Measurements from ENCODE around the gene AZU1.
"Not testable (repeated sequence)": the region's sequence is repeated elsewhere in the genome, so short reads cannot be mapped to it uniquely, and the experiment has no call there.

Gene AZU1

DNA sequence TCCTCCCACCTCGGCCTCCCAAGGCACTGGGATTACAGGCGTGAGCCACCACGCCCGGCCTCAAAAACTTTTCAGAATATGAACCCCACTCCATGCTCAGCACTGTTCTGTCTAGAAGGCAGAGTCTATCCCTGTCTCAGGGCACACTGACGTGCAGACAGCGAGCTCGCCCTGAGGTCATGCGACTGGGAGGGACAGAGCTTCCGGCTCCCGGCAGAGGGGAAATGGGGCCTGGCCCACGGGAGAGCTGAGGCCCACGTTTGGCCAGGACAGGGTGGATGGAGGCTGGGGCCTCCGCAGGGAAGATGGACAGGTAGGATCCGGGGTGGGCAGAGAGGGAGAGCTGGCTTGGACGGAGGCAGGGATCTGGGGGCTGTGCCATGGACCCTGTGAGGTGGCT, 2.8 kb upstream of the AZU1 start:
- no peak overlapping the region for H3K4me3 ChIP-seq (ENCODE audit: low read depth, low read length)

DNA sequence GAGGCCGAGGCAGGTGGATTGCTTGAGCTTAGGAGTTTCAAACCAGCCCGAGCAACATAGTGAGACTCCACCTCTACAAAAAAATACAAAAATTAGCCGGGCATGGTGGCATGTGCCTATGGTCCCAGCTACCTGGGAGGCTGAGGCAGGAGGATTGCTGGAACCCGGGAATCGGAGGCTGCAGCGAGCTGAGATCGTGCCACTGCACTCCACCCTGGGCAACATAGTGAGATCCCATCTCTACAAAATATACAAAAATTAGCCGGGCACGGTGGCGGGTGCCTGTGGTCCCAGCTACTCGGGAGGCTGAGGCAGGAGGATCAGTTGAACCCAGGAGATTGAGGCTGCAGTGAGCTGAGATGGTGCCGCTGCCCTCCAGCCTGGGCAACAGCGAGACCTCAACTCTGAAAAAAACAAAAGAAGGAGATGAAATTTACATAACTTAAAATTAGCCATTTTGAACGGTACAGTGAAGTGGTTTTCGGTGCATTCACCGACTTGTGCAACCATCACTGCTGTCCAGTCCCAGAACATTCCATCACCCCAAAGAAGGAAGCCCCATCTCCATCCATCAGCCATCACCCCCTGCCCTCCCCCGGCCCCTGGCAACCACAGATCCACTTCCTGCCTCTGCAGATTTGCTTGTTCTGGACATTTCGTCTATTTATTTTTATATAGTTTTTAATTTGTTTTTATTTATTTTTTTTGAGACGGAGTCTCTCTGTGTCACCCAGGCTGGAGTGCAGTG, 1.6 kb upstream of the AZU1 start:
- no peak overlapping the region for H3K4me3 ChIP-seq (ENCODE audit: low read depth, low read length)

DNA sequence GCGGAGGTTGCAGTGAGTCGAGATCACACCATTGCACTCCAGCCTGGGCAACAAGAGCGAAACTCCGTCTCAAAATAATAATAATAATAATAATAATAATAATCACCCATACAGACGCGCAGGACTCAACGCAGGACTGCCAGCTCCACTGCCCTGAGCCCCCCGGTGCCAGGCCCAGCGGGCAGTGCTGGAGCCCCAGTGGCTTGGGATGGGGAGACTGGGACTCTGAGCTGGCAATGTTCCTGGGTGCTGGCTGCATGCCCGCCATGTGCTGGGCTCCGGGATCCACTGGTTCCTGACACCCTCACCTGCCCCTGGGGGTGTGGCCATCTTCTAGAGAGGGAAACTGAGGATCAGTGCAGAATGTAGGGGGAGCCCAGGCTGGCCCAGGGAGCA, 325 bp upstream of the AZU1 start:
- no peak overlapping the region for H3K4me3 ChIP-seq (ENCODE audit: low read depth, low read length)

DNA sequence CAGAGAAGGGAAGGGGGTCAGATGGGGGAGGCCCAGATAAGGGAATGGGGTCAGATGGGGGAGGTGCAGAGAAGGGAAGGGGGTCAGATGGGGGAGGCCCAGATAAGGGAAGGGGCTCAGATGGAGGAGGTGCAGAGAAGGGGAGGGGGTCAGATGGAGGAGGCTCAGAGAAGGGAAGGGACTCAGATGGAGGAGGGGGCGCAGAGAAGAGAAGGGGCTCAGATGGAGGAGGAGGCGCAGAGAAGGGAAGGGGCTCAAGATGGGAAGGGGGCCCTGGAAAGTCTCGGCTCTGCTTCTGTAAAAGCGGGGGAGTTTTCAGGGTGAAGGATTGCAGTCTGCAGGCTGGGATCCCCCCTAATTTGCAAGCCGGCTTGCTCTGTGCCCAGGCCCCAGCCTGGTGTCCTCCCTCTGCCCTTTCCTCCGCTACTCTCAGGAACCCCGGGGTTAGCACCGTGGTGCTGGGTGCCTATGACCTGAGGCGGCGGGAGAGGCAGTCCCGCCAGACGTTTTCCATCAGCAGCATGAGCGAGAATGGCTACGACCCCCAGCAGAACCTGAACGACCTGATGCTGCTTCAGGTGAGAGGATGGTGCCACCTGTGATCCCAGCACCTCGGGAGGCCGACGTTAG, 1.6 kb downstream of the AZU1 start:
- H3K4me3 ChIP-seq (ENCODE audit: low read depth, low read length) = no peak overlapping the region

DNA sequence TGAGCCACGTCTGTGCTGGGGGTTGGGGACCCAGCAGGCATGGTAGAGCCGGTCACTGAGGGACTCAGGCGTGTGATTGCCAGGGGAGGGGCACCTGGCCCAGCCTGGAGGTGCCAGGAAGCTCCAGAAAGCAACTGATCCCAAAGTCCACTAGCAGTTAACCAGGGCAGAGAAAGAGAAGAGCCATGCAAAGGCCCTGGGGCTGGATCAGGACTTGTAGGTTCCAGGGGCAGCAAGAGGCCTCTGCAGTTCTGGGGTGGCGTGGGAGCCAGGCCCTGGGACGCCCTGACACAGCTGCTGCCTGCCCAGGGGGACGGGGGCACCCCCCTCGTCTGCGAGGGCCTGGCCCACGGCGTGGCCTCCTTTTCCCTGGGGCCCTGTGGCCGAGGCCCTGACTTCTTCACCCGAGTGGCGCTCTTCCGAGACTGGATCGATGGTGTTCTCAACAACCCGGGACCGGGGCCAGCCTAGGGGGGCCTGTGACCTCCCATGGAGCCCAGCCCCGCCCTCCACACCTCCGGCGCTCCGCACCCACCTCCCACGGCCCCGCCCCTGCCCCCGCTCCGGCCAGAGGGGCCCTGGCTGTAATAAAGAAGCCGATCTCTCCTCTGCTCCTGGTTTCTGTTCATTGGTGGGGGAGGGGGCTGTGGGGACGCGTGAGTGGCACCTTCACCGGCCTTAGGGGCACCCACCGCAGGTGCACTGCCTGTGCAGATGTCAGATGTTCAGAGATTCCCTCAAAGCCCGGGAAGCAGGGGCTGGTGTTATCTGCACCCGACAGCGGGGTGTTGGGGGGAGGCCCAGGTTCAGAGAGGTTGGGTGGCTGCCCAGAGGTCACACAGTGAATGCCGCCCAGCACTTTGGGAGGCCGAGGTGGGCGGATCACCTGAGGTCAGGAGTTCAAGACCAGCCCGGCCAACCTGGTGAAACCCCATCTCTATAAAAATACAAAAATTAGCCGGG, 4.1 kb downstream of the AZU1 start:
- H3K4me3 ChIP-seq (ENCODE audit: low read depth, low read length) = no peak overlapping the region

DNA sequence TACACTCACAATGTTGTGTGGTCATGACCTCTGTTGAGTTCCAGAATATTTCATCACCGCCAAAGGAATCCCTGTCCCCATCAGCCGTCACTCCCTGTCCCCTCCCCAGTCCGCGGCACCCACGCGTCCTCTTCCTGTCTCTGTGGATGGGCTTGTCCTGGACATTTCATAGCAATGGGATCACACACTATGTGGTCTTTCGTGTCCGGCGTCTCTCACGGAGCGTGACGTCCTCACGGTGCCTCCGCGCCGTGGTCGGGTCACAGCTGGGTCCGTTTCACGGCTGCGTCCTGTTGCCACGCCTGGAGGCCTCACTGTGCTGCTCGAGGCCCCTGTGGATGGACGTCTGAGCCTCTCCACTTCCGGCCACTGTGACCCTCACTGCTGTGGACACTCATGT, 6.6 kb downstream of the AZU1 start:
- no peak overlapping the region for H3K4me3 ChIP-seq (ENCODE audit: low read depth, low read length)

DNA sequence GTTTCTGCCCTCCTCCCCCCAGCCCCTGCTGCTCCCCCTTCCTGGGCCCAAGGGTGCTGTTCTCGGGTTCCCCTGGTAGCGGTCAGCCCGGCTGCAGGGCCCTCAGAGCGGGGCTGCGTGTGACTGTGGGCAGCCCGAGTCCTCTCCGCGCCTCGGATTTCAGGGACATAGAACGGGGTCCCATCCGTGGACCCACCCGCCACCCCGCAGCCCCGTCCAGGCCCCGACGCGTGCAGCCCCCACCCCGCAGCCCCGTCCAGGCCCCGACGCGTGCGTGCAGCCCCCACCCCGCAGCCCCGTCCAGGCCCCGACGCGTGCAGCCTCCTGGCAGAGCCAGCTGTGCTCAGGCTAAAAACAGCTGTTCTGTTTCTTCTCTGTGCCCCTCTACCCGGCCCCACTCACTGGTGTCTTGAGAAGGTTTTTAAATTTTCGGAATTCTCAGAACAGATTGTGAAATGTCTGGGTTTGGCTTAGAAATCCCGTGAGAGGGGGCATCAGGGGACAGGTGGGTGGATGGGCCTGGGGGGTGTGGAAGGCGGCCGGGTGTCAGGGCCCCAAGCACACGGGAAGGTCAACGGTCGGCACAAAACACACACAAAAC, 7.7 kb downstream of the AZU1 start:
- H3K4me3 ChIP-seq (ENCODE audit: low read depth, low read length) = no peak overlapping the region

DNA sequence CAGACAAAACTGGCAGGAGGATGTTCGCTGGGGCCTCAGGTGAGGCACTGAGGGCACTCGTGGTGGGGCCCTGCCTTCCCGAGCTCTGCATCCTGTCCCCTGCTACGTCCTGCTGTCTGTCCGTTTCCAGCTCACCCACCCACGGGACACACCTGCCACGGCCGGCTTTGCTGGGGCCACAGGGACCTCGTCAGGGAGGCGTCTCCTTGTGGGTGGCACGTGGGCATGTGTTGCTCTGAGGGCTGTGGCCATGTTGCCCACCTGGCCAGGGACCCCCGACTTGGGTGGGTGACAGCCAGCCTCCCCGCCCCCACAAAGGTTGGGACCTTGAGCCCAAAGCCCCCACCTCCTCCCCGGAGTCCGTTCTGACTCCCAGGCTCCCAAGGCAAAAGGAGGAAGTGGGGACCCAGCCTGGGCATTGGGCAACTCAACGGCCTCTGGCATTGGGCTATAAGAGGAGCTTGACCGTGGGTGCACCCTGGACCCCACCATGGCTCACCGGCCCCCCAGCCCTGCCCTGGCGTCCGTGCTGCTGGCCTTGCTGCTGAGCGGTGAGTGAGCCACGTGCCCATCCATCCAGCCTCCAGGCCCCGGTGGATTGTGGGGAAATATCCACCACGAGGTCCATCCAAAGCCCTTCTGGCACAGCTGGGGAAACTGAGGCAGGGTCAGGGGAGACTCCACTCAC, 13.0 kb downstream of the AZU1 start, which contains the start of gene PRTN3:
TSS of gene PRTN3 (plus strand) at position 481 of the 688 bp plus-strand sequence. CDS start at position 491, 10 bp downstream.
- H3K4me3 ChIP-seq (ENCODE audit: low read depth, low read length) = no peak within 1 kb of the TSS

DNA sequence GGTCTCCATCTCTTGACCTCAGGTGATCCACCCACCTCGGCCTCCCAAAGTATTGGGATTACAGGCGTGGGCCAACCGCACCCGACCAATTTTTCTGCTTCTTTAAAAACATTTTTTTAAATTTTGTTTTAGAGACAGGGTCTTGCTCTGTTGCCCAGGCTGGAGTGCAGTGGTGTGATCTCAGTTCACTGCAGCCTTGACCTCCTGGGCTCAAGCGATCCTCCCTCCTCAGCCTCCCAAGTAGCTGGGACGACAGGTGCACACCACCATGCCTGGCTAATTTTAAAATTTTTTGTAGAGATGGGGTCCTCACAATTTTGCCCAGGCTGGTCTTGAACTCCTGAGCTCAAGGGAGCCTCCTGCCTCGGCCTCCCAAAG, 15.2 kb downstream of the AZU1 start:
- H3K4me3 ChIP-seq (ENCODE audit: low read depth, low read length) = not testable (repeated sequence)

DNA sequence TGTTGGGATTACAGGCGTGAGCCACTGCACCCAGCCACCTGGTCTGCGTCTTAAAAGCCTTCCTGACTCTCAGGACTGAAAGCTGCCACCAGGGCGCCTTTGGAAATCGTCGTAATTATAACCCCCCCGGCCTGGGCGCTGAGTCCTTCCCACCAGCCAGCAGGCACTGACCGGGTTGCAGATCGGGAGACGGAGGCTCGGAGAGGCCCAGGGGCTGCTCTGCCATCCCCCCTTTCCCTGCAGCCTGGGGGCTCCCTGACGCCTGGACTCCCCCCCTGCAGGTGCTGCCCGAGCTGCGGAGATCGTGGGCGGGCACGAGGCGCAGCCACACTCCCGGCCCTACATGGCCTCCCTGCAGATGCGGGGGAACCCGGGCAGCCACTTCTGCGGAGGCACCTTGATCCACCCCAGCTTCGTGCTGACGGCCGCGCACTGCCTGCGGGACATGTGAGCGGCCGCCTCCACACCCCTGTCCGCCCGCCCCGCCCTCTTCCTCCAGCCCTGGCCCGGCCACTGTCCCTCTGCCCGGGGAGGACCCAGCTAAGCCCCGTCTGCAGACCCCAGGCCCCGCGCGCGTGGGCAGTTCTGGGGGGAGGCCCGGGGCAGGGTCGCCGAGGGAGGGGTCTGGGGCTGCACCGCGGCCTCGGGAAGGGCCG, 15.7 kb downstream of the AZU1 start:
- H3K4me3 ChIP-seq (ENCODE audit: low read depth, low read length) = no peak overlapping the region

DNA sequence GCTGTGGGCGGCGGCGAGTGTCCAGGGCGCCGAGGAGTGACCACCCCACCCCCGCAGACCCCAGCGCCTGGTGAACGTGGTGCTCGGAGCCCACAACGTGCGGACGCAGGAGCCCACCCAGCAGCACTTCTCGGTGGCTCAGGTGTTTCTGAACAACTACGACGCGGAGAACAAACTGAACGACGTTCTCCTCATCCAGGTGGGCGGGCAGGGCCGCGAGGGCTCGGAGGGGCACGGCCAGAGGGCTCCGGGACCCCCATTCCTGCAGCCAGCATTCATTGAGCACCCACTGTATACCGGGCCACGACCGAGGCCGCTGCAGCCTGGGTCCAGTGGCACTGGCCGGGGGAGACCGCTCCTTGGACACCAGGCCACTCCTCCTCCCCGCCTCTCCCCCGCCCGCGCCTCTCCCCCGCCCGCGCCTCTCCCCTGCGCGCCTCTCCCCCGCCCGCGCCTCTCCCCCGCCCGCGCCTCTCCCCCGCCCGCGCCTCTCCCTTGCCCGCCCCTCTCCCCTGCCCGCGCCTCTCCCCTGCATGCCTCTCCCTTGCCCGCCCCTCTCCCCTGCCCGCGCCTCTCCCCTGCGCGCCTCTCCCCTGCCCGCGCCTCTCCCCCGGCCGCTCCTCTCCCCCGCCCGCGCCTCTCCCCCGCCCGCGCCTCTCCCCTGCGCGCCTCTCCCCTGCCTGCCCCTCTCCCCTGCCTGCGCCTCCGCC, 16.4 kb downstream of the AZU1 start:
- H3K4me3 ChIP-seq (ENCODE audit: low read depth, low read length) = no peak overlapping the region

DNA sequence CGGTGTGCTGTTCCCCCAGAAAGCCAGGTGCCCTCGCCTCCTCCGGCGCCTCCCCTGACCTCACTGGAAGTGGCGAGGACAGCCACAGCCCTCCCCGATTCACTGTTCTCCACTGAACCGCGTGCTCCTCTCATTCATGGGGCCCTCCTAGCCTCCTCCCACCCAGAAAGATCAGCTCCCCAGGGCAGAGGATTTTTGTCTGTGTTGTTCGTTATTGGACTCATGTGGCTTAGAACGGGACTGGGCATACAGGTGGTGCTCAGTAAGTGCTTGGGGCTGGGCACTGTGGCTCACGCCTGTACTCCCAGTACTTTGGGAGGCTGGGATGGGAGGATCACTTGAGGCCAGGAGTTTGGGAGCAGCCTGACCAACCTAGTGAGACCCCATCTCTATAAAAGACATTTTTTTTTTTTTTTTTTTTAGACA, 16.9 kb downstream of the AZU1 start:
- H3K4me3 ChIP-seq (ENCODE audit: low read depth, low read length) = no peak overlapping the region

DNA sequence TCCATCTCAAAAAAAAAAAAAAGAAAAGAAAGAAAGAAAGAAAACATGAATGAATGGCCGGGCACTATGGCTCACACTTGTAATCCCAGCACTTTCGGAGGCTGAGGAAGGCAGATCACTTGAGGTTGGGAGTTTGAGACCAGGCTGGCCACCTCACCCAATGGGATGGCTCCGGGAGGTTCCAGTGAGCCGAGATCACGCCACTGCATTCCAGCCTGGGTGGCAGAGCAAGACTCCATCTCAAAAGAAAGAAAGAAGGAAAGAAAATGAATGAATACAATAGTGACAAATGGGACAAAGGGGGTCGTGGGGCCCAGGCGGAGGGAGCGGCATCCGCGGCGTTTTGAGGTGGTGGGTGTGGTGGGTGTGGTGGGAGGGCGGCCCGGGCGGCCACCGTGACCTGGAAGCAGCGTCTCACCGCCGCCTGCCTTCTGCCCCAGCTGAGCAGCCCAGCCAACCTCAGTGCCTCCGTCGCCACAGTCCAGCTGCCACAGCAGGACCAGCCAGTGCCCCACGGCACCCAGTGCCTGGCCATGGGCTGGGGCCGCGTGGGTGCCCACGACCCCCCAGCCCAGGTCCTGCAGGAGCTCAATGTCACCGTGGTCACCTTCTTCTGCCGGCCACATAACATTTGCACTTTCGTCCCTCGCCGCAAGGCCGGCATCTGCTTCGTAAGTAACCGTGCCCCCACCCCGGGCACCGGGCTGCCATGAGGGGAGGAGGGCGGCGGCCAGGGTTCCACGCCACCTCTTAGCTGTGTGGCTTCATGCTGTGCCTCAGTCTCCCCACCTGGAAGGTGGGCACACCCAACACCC, 18.3 kb downstream of the AZU1 start:
- H3K4me3 ChIP-seq (ENCODE audit: low read depth, low read length) = no peak overlapping the region

DNA sequence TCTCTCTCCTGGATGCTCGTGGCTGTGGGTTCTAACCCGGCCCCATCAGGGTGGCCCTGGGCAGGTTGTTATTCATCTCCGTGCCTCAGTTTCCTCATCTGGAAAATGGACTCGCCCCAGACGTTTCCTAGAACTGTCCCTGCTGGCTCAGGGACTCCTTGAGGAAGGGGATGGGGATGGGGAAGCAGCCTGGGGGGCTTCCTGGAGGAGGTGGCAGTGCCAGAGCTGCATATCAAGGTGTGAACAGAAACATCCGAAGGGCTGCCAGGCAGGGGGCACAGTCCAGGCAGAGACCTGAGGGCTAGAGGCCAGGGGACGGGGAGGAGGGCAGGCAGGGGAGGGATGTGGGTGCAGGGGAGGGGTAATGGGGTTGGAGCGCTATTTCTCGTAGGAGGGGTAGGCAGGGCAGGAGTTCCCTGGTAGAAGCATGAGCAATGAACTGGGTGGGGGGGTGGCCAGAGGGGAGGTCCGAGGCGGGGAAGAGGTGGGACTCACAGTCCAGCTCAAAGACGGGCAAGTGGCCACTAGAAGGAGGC, 20.8 kb downstream of the AZU1 start:
- no peak overlapping the region for H3K4me3 ChIP-seq (ENCODE audit: low read depth, low read length)

DNA sequence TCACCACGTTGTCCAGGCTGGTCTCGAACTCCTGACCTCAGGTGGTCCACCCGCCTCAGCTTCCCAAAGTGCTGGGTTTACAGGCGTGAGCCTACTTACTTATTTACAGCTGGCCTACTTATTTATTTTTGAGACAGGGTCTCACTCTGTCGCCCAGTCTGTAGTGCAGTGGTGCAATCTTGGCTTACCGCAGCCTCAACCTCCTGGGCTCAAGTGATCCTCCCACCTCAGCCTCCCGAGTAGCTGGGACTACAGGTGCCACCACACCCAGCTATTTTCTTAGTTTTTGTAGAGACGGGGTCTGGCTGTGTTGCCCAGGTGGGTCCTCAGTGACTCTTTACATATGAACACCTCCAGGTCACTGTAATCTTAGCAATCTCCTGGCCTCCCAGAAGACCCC, 21.6 kb downstream of the AZU1 start:
- H3K4me3 ChIP-seq (ENCODE audit: low read depth, low read length) = not testable (repeated sequence)

DNA sequence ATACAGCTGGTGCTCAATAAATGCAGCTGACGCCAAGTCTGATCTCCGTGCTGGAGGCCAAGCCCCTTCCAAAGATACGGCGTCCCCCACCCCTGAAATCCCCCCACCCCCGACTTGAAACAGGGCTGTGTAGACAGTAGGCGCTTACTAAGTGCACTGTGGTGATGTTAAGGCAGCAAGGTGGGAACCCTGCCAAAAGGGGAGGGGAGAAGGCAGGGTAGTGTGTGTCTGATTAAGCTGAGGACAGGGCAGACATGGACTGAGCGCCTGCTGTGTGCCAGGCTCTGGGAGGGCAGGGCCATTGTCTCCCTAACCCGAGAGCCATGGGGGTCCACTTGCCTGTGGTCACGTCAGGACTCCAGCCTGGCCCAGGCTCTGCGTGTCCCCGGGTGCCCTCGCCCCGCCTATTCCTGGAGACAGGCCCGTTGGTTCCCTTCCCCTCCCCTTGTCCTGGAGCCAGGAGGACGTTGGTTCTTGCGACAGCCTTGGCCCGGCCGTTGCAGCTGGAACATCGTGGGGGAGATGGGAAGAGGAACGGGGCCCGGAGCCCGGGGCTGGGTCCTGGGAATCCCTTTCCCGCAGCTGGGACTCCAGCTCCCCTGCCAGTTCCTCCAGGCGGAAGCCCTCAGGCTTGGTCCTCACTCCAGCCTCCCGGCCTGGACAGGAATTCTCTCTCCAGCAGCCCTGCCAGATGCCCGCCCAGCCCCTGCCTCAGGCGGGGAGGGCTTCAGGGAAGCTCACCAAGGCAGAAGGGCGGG, 22.8 kb downstream of the AZU1 start:
- no peak overlapping the region for H3K4me3 ChIP-seq (ENCODE audit: low read depth, low read length)

DNA sequence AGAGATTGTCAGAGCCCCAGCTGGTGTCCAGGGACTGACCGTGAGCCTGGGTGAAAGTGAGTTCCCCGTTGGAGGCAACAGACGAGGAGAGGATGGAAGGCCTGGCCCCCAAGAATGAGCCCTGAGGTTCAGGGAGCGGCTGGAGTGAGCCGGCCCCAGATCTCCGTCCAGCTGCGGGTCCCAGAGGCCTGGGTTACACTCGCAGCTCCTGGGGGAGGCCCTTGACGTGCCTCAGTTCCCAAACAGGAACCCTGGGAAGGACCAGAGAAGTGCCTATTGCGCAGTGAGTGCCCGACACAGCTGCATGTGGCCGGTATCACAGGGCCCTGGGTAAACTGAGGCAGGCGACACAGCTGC, 23.3 kb downstream of the AZU1 start:
- H3K4me3 ChIP-seq (ENCODE audit: low read depth, low read length) = no peak overlapping the region
